GM21360 (cell line): ENCODE data around the gene FAM170B.
A peak's percentile ranks its signal among the peaks of the same experiment; 100 is the strongest.

Experiments used
- ATAC-seq: cut with Tn5 transposase; IDR thresholded peaks from one replicate; pipeline ENCODE4 v1.9.1; 2021; ENCODE audit warnings: mild to moderate bottlenecking, moderate library complexity; ENCODE audit not compliant: unreplicated experiment

The FAM170B gene

DNA sequence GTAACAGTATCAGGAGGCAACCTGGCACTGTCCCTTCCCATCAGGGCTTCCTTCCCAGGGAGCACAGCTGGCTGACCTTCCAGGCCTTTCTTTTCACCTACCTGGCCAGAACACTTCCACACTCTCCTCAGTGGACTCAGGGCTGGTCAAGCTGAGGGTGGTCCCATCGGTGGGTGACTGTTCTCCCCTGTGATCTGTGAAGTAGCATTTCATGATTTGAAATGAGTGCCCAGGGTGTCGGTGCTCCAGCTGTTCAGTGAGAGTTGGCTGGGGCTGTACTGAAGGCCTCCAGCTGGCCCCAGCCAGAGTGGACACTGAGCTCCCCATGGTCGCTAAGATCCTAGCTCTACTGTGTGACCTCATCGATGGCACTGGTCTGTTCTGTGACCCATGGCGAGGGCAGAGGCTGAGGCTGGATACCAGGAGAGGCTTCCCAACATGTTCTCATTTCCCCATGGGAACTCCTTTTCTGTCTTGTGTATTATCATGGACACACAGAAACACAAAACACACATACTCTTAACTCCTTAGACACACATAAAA lies at the start of gene FAM170B:
TSS of gene FAM170B (minus strand) at position 316 of the 543 bp plus-strand sequence. CDS start at position 213, 103 bp downstream.
- ATAC-seq, result no peak

- ATAC-seq, result no peak
Measured at GRCh38 chr10:49182776-49183175, 49.0 kb upstream of the FAM170B start.

- no peak for ATAC-seq
Measured at GRCh38 chr10:49180444-49180860, 46.6 kb upstream of the FAM170B start.

DNA sequence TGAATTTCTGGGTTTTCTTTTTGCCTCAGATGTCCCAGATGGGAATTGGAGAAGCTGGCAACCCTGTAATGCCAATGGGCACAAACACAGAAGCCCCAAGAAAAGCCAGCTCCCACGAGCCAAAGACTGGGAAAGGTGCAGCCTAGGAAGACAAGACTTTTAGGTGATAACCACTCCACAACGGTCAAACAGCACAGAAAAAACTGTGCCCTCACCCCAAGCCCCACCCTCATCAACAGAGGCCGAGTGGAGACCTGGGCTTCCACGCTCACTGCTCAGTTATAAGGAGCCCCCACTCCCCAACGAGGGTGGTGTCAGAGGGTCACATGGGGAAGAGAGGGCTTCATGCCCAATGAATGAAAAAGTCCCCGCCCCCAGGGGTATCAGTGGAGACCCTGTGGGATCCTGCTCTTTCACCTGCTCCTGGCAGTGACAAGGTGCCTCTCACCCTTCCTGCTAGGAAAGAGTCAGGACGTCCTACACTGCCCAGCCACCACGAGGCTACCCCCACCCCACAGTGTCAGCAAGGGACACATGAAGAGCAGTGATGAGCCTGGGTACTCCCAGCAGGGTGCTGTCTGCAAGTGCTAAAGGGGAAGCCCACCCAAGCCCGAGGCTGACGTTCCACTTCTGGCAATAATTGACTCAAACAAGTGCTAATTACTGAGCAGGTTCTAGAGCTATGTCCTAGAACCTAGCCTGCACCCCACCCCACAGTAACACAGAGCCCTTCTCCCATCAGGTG lies 46.0 kb upstream of the FAM170B start:
- no peak for ATAC-seq

DNA sequence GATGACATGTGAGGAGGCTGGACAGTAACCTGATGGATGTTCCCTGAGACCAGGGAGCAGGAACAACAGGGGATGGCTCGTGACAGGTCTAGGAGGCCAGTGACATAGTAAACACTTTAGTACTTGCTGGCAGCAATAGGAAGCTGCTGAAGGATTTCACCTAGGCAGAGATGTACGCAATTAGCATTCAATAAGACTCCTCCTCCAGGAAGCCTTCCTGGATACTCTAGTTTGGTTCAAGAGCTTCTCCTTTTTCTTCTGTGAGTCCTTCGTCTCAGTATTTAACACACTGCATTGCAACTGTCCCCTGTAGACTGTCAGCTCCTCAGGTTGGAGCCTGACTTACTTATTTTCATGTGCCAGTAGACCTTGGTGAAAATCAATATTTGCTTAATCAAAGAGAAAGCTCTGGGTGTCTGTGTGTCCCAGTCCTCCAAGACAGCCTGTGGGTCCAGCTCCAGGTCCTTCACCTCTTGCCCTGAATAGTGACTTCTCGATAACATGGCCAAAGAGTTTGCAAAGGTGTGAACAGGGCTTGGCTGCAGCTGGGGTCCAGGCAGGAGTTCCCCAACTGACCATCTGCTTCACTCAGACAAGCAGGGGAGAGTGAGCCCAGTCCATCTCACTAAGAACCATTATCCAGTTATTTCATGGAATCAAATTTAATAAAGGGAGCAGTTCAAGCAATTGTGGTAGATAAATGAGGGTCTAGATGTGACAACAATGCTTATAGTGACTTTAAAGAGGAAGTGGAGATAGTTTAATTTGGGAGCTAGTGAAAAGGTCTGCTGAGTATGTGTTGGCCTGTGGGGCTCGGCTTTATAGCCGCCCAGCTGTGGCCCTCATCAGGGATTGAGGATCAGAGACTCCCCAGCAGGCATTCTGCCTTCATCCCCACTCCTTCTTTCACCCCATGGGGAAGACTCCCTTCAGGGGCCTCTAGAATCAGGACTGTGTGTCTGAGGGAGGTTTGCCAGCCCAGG lies 45.0 kb upstream of the FAM170B start:
- no peak for ATAC-seq

GRCh38 chr10:49177391-49178355 lies 43.9 kb upstream of the FAM170B start:
- ATAC-seq, result peak; percentile 77

- ATAC-seq, result no peak
Measured at GRCh38 chr10:49176310-49177268, 42.8 kb upstream of the FAM170B start.

DNA sequence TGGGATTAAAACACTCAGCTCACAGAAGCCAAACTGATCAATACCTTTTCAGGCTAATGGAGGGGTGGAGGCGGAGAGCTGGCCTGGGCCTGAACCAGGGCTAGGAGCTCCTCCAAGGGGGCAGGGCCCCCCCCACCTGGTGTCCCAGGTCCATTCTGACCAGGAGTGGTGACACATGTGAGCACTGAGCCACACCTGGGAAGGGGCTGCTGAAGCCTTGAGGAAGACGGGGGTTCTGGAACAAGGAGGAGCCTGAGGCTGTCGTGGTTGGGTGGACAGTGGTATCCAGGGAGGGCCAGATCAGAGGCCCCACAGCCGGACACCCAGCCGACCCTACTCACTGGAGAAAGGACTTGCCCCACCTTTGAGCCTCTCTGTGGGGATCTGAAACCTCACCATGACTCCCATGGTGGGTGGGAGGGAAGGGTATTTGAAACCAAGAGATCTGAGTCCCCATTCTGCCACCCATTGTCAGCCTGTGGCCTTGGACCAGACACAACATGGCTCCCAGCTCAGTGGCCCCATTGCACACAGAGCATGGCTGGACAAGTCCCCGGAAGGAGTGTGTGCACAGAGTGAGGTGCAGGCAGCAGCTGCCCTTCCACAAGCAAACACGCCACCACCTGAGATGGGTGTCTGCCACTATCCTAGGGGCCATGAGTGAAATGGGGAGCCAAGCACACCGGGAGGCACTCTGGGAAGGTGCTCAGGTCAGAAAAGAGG lies 41.9 kb upstream of the FAM170B start:
- ATAC-seq, result no peak

- ATAC-seq, result no peak
Measured at GRCh38 chr10:49174926-49175500, 41.2 kb upstream of the FAM170B start.

- no peak for ATAC-seq
Measured at GRCh38 chr10:49174261-49174925, 40.6 kb upstream of the FAM170B start.

- ATAC-seq, result no peak
Measured at GRCh38 chr10:49173853-49174252, 40.0 kb upstream of the FAM170B start.

- no peak for ATAC-seq
Measured at GRCh38 chr10:49173201-49173772, 39.5 kb upstream of the FAM170B start.

DNA sequence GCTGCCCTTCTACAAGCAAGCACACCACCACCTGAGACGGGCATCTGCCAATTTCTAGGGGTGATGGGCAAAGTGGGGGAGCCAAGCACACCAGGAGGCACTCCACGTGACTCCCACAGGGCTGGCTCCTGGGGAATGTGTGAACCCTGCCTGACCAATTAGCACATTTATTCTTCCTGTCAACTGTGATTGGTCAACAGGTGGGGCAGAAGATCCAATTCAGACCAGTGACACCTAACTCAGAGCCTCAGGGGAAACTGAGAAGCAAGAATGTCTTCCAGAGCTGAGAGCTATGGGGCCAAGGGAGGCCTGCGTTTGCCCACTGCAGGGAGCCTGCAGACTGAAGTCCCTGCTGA lies 38.9 kb upstream of the FAM170B start:
- ATAC-seq, result no peak

DNA sequence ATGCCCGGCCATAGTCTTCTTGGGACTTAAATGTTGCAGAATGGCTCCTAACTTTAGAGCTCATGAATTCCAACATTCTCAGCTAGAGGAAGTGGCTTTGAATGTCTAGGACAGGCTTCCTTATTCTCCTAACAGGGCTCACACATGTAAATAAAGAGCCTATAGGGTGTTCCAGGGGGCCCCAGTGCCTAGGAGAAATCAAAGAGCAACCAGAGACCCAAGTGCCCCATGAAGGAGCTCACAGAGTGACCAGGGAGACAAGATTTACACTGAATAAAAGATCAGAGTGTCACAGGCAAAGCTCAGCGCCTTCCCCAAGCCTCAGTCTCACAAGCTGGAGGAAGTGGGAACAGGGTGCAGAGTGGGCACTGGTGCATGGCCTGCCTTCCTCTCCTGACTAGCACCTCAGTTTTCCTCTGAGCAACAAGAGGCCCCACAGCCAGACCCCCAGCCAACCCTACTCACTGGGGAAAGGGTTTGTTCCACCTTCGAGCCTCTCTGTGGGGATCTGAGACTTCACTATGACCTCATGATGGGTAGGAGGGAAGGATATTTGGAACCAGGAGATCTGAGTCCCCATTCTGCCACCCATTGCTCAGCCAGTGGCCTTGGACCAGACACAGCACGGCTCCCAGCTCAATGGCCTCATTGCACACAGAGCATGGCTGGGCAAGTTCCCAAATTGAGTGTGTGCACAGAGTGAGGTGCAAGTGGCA lies 38.4 kb upstream of the FAM170B start:
- ATAC-seq, result peak; percentile 43

GRCh38 chr10:49171326-49172060 lies 37.7 kb upstream of the FAM170B start:
- no peak for ATAC-seq
